Activated naive CD8-positive, alpha-beta T cell treated with anti-CD3 and anti-CD28 coated beads, Interleukin-2, amount 50 U/mL, for 16 hours (primary cell): ENCODE measurements around the gene RPL39.
"Not testable (repeated sequence)": the region's sequence is repeated elsewhere in the genome, so short reads cannot be mapped to it uniquely, and the experiment has no call there.

Source experiments
- DNase-seq: peaks from one replicate; pipeline ENCODE4 v3.0.0-alpha.2; 2020; ENCODE audit warnings: low read depth, low spot score

The RPL39 gene

GRCh38 chrX:119763181-119763580, 28.2 kb downstream of the RPL39 start:
- no peak for DNase-seq

DNA sequence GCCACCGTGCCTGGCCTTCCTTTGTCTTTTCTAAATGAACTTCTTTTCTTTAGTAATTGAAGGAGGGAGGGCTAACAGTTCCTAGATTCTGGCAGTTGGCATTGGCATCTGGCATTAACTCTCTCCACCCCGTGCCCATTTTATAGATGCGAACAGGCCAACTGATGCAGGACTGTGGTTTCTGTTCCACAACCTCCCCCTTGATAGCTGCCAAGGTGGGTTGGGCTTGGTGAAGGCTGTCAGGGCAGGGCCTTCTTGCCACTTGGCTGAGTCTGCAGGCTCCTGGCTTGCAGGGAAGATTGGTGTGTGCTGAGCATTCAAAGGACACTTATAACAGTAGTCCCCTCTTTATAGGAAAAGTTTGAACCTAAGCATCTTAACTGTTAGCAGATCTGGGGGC, 28.7 kb downstream of the RPL39 start:
- DNase-seq: no peak

GRCh38 chrX:119760026-119760877, 31.2 kb downstream of the RPL39 start:
- no peak for DNase-seq

- no peak for DNase-seq
These were observed 32.1 kb downstream of the RPL39 start for GRCh38 chrX:119759248-119759766.

DNA sequence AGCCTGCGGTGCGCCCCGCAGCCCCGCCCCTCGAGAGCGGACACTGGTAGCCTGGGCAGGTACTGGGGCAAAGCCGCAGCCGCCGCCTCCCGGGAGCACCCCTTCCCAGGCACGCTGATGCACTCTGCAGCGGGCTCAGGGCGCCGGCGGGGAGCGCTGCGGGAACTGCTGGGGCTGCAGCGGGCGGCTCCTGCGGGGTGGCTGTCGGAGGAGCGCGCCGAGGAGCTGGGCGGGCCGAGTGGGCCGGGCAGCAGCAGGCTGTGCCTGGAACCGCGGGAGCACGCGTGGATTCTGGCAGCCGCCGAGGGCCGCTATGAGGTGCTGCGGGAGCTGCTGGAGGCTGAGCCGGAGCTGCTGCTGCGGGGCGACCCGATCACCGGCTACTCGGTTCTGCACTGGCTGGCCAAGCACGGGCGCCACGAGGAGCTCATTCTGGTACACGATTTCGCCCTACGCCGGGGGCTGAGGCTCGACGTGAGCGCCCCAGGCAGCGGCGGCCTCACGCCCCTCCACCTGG, 32.6 kb downstream of the RPL39 start:
- DNase-seq: no peak

GRCh38 chrX:119757979-119758730, 33.3 kb downstream of the RPL39 start, which contains the start of gene SOWAHD:
SOWAHD (plus strand) TSS chrX:119758588; CDS start chrX:119758668, 80 bp downstream.
- DNase-seq: no peak

DNA sequence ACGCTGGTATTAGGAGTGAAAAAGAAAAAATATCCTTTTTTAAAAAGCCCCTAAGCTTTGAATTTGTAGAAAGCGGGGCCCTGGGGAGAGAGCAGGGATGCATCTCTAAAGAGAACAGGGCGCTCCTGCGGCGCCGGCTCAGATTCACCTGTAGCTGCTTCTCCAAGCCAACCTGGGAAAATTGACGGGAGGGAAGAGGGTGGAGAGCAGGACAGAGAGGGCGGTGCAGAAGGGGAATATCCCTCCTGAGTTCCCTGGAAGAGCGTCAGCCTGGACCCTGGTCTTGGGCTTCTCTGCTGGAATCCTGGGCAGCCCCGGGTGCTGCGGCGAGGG, 33.8 kb downstream of the RPL39 start:
- DNase-seq: no peak

DNA sequence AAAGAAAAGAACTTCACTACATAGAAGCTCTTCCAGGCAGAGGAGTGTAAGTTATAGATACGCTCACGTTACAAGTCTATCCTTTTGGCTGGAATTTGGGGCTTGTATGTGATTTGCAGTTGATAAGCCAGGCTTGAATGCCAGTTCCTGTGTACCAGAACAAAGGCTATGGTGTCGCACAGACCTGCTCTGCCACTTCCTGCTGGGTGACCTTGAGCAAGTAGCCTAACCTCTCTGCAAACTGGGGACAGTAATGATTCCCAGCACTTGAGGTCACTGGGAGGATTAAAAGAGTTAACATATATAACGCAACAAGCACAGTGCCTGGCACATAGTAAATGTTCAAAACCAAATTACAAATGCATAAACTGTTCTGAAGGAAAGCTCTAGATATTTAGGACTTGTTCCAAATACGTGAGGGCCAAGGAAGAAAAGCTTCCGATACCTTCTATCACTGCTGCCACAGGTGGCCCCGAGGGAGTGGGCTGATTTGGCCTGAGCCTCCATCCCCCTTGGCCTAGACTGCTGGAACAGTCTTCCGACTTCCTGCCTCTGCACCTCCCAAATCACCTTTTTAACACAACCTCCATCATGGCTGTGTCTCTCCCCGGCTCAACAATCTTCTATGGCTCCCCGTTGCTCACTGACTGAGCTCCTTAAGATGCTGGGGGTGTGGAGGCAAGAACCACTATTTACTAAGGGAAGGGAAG, 34.3 kb downstream of the RPL39 start:
- DNase-seq: no peak

DNA sequence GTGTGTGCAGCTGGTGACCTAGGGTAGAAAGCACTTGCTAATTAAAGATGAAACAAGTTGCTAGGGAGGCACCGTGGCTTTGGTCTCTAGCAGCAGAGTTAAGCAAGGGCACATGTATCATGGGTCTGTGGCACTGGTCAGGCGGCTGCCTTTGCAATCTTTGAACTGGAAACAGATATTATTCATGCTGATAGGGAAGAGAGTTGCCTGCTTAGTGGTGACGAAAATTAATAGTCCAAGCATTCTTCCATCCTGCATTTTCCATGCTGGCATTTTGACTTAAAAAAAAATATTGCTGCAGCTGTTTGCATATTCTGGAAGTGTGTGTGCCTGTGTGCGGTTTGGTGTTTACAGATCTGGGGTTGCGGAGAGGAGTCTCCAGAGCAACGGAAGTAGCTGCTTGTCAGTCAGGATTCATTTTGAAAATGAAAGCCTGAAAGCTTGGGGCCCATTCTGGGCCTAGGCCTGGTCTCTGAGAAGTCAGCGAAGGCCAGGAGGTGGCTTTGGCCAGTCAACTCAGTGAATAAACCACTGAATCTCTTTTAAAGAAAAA, 35.4 kb downstream of the RPL39 start:
- no peak for DNase-seq

GRCh38 chrX:119753639-119754257, 37.7 kb downstream of the RPL39 start:
- DNase-seq: peak; percentile 11

DNA sequence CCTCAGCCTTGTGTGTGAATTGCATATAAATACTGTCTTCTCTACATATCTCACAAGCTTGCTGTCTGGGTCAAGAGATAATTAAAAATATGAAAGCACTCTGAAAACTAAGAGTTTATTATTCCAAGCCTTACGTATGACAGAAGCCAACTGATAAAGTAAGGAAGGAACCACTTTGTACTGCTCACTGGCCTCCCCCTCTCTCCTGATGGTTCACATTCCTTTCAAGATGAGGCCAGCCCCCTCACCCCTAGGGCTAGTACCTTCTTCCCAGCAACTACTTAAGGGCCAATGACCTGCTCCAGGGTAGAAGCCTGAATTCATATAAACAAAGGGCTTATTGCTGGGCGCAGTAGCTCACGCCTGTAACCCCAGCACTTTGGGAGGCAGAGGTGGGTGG, 38.4 kb downstream of the RPL39 start:
- DNase-seq: no peak

DNA sequence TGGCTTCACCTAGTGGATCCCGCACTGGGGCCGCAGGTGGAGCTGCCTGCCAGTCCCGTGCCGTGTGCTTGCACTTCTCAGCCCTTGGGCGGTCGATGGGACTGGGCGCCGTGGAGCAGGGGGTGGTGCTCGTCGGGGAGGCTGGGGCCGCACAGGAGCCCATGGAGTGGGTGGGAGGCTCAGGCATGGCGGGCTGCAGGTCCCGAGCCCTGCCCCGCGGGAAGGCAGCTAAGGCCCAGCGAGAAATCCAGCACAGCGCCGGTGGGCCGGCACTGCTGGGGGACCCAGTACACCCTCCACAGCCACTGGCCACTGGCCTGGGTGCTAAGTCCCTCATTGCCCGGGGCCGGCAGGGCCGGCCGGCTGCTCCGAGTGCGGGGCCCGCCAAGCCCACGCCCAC, 40.7 kb downstream of the RPL39 start:
- DNase-seq: not testable (repeated sequence)

- not testable (repeated sequence) for DNase-seq
These were observed 41.3 kb downstream of the RPL39 start for GRCh38 chrX:119750131-119750530.

GRCh38 chrX:119745283-119745848, 46.1 kb downstream of the RPL39 start:
- DNase-seq: no peak

GRCh38 chrX:119738742-119739141, 52.7 kb downstream of the RPL39 start:
- DNase-seq: no peak
